Skeletal muscle satellite cell (primary cell): Measurements from ENCODE around the gene ZBTB20.

ENCODE experiments used
- H3K27me3 ChIP-seq: 2 replicates; pipeline ENCODE4 v1.7.0; 2013; ENCODE audit warnings: low read length; ENCODE audit not compliant: control insufficient read depth, insufficient read depth
- H3K36me3 ChIP-seq: 2 replicates; pipeline ENCODE4 v1.7.0; 2013; ENCODE audit warnings: mild to moderate bottlenecking, control low read depth, low read length; ENCODE audit not compliant: insufficient read depth
- H3K4me1 ChIP-seq: 2 replicates; pipeline ENCODE4 v1.7.0; 2013; ENCODE audit warnings: low read length; ENCODE audit not compliant: control insufficient read depth, insufficient read depth
- H3K4me2 ChIP-seq: 2 replicates; pipeline ENCODE4 v1.7.0; 2013; ENCODE audit warnings: mild to moderate bottlenecking, low read length
- H3K4me3 ChIP-seq: 2 replicates; pipeline ENCODE4 v1.7.0; 2013; ENCODE audit warnings: low read length
- H3K9ac ChIP-seq: 2 replicates; pipeline ENCODE4 v1.7.0; 2013; ENCODE audit warnings: mild to moderate bottlenecking, low read depth, low read length, moderate library complexity
- H3K9me3 ChIP-seq: replicated peaks from 2 replicates; pipeline ENCODE4 v1.7.0; 2013; ENCODE audit warnings: mild to moderate bottlenecking, control low read depth, low read length

Gene ZBTB20

GRCh38 chr3:114314282-114314681, 832.8 kb downstream of the ZBTB20 start:
- Histone ChIP-seq H3K9ac (no peak overlapping the region), H3K4me2 (no peak overlapping the region), H3K4me1 (peaks cover 2% of the 10 kb centered on the region), H3K36me3 (no peaks in the 10 kb centered on the region), H3K4me3 (no peak overlapping the region), H3K9me3 (no peaks in the 10 kb centered on the region), H3K27me3 (no peaks in the 10 kb centered on the region)

DNA sequence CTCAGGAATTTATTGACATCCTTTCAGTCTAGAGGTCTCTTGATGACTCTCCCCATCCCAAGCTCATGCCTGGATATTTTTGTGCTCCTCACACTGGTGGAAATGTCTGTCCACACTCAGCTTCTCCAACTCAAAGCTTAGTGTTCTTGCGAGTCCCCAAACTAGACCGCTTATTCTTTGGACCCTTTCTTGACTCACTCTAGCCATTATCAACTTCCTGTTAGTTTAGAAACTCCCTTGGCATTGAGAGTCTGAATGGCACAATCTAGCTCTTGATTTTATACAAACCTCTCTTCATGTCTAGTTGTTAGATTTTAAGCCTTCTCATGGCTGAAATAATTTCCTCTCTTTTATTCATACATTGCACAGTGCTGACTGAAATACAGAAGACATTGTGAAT, 833.7 kb downstream of the ZBTB20 start:
- Histone ChIP-seq H3K36me3 (no peaks in the 10 kb centered on the region), H3K9ac (no peak overlapping the region), H3K9me3 (no peaks in the 10 kb centered on the region), H3K4me1 (no peaks in the 10 kb centered on the region), H3K27me3 (no peaks in the 10 kb centered on the region), H3K4me3 (no peak overlapping the region), H3K4me2 (no peak overlapping the region)

- Histone ChIP-seq H3K9me3 (no peaks in the 10 kb centered on the region), H3K4me3 (no peak overlapping the region)
Observed at GRCh38 chr3:114310695-114311094, 836.4 kb downstream of the ZBTB20 start.

GRCh38 chr3:114308830-114309229, 838.3 kb downstream of the ZBTB20 start:
- H3K9ac ChIP-seq, result no peak overlapping the region

More at GRCh38 chr3:114310695-114311094, 836.4 kb downstream of the ZBTB20 start:
- Histone ChIP-seq H3K4me1 (no peaks in the 10 kb centered on the region), H3K9ac (no peak overlapping the region), H3K36me3 (no peaks in the 10 kb centered on the region), H3K4me2 (no peak overlapping the region), H3K27me3 (no peaks in the 10 kb centered on the region)

GRCh38 chr3:114308377-114308776, 838.7 kb downstream of the ZBTB20 start:
- Histone ChIP-seq H3K4me2 (no peak overlapping the region), H3K9me3 (no peaks in the 10 kb centered on the region), H3K9ac (no peak overlapping the region), H3K4me1 (no peaks in the 10 kb centered on the region), H3K4me3 (no peak overlapping the region), H3K27me3 (peaks cover 6% of the 10 kb centered on the region), H3K36me3 (no peaks in the 10 kb centered on the region)

More at GRCh38 chr3:114308830-114309229, 838.3 kb downstream of the ZBTB20 start:
- H3K4me2 ChIP-seq, result no peak overlapping the region
- H3K4me3 ChIP-seq, result no peak overlapping the region
- H3K9me3 ChIP-seq, result no peaks in the 10 kb centered on the region
- peaks cover 6% of the 10 kb centered on the region for H3K27me3 ChIP-seq
- no peaks in the 10 kb centered on the region for H3K4me1 ChIP-seq
- no peaks in the 10 kb centered on the region for H3K36me3 ChIP-seq

DNA sequence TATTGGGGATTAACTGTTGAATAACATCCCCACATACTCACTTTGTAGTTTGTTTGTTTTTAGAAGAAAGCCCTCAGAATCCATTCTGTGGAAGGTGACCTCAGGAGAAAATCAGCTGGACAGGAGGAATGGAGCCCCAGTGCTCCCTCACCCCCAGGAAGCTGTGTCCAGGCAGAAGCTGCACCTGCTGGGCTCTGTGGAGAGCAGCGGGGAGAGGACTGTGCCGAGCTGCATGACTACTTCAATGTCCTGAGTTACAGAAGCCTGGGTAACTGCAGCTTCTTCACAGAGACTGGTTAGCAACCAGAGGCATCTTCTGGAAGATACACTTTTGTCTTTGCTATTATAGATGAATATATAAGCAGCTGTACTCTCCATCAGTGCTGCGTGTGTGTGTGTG, 839.3 kb downstream of the ZBTB20 start:
- Histone ChIP-seq H3K27me3 (peaks cover 6% of the 10 kb centered on the region), H3K9me3 (no peaks in the 10 kb centered on the region), H3K36me3 (no peaks in the 10 kb centered on the region), H3K4me3 (no peak overlapping the region), H3K9ac (no peak overlapping the region), H3K4me2 (no peak overlapping the region), H3K4me1 (no peaks in the 10 kb centered on the region)

DNA sequence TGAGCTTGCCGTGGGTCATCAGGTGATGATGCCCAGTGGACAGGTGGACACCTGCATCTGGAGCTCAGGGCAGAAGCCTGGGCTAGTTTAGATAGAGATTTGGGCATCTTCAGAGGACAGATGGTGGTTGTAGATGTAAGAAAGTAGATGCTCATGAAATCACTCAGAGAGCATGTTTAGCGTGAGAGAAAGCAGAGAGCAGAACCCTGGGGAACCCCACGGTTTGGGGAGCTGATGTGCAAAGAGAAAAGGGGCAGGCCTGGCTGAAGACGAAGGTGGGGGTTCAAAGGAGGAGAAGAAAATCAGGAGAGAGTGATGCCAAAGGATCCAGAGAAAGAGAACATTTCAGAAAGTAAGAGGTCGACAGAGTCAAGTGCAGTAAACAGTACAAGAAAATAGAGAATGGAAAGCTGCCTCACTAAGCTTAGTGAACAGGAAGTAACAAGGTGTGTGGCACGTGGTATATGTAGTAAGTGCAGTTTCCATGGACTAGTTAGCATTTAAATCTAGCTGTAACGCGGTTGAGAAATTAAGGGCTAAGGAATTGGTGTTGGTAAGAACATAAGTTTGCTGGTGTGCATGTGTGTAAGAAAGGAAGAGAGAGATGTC, 839.8 kb downstream of the ZBTB20 start:
- no peaks in the 10 kb centered on the region for H3K36me3 ChIP-seq
- no peak overlapping the region for H3K4me3 ChIP-seq
- H3K9me3 ChIP-seq, result no peaks in the 10 kb centered on the region
- H3K27me3 ChIP-seq, result peaks cover 10% of the 10 kb centered on the region
- H3K4me1 ChIP-seq, result no peaks in the 10 kb centered on the region
- no peak overlapping the region for H3K4me2 ChIP-seq
- no peak overlapping the region for H3K9ac ChIP-seq

DNA sequence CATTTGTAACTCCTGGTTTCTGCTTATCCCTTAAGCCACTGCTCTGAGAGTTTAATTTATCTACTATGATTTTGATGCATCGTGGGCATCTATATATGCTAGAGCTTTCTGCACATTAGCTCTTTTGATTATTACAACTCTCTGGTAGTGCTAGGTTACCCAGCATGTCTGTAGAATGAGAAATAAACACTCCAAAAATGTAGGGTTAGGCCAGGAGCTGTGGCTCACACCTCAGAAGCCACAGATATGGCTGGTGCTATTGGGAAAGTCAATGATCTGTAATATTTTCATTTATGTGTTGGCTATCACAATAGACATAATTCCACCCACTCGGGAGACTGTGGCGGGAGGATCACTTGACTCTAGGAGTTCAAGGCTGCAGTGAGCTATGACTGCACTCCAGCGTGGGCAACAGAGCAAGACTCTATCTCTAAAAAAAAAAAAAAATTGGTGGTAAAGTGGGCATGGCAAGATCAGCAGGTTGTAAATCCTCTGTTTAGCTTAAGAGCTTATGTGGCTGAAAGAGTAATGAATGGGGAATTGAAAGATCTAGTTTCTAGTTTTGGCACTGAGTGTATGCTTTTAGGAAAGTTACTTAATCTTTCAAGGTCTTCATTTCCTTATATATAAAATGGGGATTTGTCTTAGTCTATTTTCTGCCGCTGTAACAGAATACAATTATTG, 847.0 kb downstream of the ZBTB20 start:
- peaks cover 22% of the 10 kb centered on the region for H3K27me3 ChIP-seq
- no peaks in the 10 kb centered on the region for H3K4me1 ChIP-seq
- H3K9ac ChIP-seq, result no peak overlapping the region

DNA sequence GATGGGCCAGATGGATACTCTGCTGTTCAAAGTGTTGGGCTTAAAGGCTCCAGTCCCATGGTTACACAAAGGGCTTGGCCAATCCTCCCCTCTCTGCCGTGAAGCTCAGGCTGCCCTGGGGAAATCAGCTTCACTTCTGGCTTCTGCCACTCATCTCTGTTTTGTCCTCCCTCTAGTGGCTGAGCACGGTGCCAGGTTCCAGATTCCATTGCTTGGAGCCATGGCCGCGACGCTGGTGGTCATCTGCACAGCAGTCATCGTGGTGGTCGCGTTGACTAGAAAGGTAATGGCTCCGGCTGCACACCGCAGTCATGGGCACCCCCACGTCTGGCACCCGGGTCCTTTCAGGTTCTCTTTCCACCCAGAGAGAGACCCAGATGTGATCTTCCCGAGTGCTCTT, 847.7 kb downstream of the ZBTB20 start:
- Histone ChIP-seq H3K9ac (no peak overlapping the region), H3K36me3 (no peaks in the 10 kb centered on the region), H3K4me2 (no peak overlapping the region), H3K27me3 (peaks cover 17% of the 10 kb centered on the region), H3K9me3 (no peaks in the 10 kb centered on the region), H3K4me1 (no peaks in the 10 kb centered on the region), H3K4me3 (no peak overlapping the region)

More for the DNA sequence above, 847.0 kb downstream of the ZBTB20 start:
- Histone ChIP-seq H3K4me2 (no peak overlapping the region), H3K36me3 (no peaks in the 10 kb centered on the region), H3K9me3 (no peaks in the 10 kb centered on the region), H3K4me3 (no peak overlapping the region)

DNA sequence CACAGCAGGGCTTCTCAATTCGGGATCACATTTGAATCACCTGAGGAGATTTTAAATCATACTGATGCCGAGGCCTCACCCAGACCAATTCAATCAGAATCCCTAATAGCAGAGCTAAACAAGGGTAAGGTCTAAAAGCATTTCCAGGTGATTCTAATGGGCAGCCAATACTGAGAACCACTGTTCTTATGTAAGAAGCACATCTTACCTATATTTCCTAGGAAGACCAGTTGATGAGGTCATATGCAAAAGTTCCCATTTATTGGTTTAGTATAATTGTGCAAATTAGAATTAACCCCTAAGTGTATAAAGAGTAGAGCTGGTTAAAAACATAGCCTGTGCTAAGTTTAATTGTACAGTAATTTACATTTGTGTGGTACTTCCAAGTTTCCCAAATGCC, 851.1 kb downstream of the ZBTB20 start:
- Histone ChIP-seq H3K4me1 (no peaks in the 10 kb centered on the region), H3K4me3 (no peak overlapping the region), H3K27me3 (peaks cover 5% of the 10 kb centered on the region)

GRCh38 chr3:114294940-114295480, 852.1 kb downstream of the ZBTB20 start:
- Histone ChIP-seq H3K4me2 (no peak overlapping the region), H3K4me1 (no peaks in the 10 kb centered on the region), H3K9ac (no peak overlapping the region), H3K4me3 (no peak overlapping the region), H3K9me3 (no peaks in the 10 kb centered on the region), H3K27me3 (peaks cover 5% of the 10 kb centered on the region), H3K36me3 (no peaks in the 10 kb centered on the region)

More for the DNA sequence above, 851.1 kb downstream of the ZBTB20 start:
- no peaks in the 10 kb centered on the region for H3K9me3 ChIP-seq
- H3K36me3 ChIP-seq, result no peaks in the 10 kb centered on the region
- H3K4me2 ChIP-seq, result no peak overlapping the region
- H3K9ac ChIP-seq, result no peak overlapping the region
